ENCODE data around the gene LSAMP.

The LSAMP gene

GRCh38 chr3:116242825-116243224, 202.5 kb downstream of the LSAMP start:
- no peak overlapping the region for H2BK12ac ChIP-seq (ENCODE audit: low read length in 2 of 2)
- H3K27me3 ChIP-seq (ENCODE audit: control insufficient read depth in 1 of 2, insufficient read depth in 1 of 2, low read length in 2 of 2) = no peaks in the 10 kb centered on the region
- H3K23ac ChIP-seq (ENCODE audit: low read length in 2 of 2) = no peak overlapping the region
- H2BK120ac ChIP-seq (ENCODE audit: low read depth, low read length) = no peak overlapping the region
- no peak for DNase-seq
- H3K4me1 ChIP-seq (ENCODE audit: control insufficient read depth, insufficient read depth, low read depth, low read length) = peaks cover 4% of the 10 kb centered on the region
- H3K18ac ChIP-seq (ENCODE audit: low read depth in 1 of 2, low read length in 2 of 2) = no peak overlapping the region
- peak overlapping the region; percentile 9 for H3K9ac ChIP-seq (ENCODE audit: low read length)
- H3K36me3 ChIP-seq (ENCODE audit: control insufficient read depth in 1 of 2, insufficient read depth in 2 of 2, low read depth in 1 of 2, low read length in 2 of 2) = no peaks in the 10 kb centered on the region
- no peaks in the 10 kb centered on the region for H3K9me3 ChIP-seq (ENCODE audit: control insufficient read depth, low read length)
- WGBS = 53% methylated on average over 2 of the region's 2 CpGs
- no peak overlapping the region for H3K4ac ChIP-seq (ENCODE audit: low read depth in 1 of 2, low read length in 2 of 2)
- H4K8ac ChIP-seq (ENCODE audit: low read length) = no peak overlapping the region
- H3K27ac ChIP-seq (ENCODE audit: low read length, poor library complexity, severe bottlenecking) = peak overlapping the region; percentile 26
- no peak overlapping the region for H3K4me3 ChIP-seq (ENCODE audit: insufficient read depth in 1 of 2, low read depth in 1 of 2, low read length in 2 of 2)
- H2BK15ac ChIP-seq (ENCODE audit: low read depth, poor library complexity, severe bottlenecking) = no peak overlapping the region
- H3K14ac ChIP-seq (ENCODE audit: low read length in 2 of 2) = no peak overlapping the region
- H3K79me1 ChIP-seq (replicated peaks; ENCODE audit: low read length, poor library complexity, severe bottlenecking) = peaks cover 14% of the 10 kb centered on the region
- no peak overlapping the region for H2BK5ac ChIP-seq (ENCODE audit: low read depth, low read length, poor library complexity, severe bottlenecking)
- no peak overlapping the region for H2AFZ ChIP-seq (ENCODE audit: low read depth, low read length)
- H4K91ac ChIP-seq (ENCODE audit: low read length) = no peak overlapping the region
- no peak overlapping the region for H3K4me2 ChIP-seq (ENCODE audit: low read length, poor library complexity, severe bottlenecking)
- peak overlapping the region; percentile 6 for H2AK5ac ChIP-seq (ENCODE audit: low read length, severe bottlenecking)

- H3K18ac ChIP-seq (ENCODE audit: low read depth in 1 of 2, low read length in 2 of 2) = no peak overlapping the region
- H2BK15ac ChIP-seq (ENCODE audit: low read depth, poor library complexity, severe bottlenecking) = no peak overlapping the region
- peaks cover 16% of the 10 kb centered on the region for H3K79me1 ChIP-seq (replicated peaks; ENCODE audit: low read length, poor library complexity, severe bottlenecking)
- no peak overlapping the region for H3K27ac ChIP-seq (ENCODE audit: low read length, poor library complexity, severe bottlenecking)
- H2BK5ac ChIP-seq (ENCODE audit: low read depth, low read length, poor library complexity, severe bottlenecking) = no peak overlapping the region
- no peaks in the 10 kb centered on the region for H3K9me3 ChIP-seq (ENCODE audit: control insufficient read depth, low read length)
- no peak overlapping the region for H3K9ac ChIP-seq (ENCODE audit: low read length)
- no peak overlapping the region for H4K91ac ChIP-seq (ENCODE audit: low read length)
- H3K36me3 ChIP-seq (ENCODE audit: control insufficient read depth in 1 of 2, insufficient read depth in 2 of 2, low read depth in 1 of 2, low read length in 2 of 2) = no peaks in the 10 kb centered on the region
- H3K4me1 ChIP-seq (ENCODE audit: control insufficient read depth, insufficient read depth, low read depth, low read length) = peaks cover 4% of the 10 kb centered on the region
- no peak overlapping the region for H3K4me3 ChIP-seq (ENCODE audit: insufficient read depth in 1 of 2, low read depth in 1 of 2, low read length in 2 of 2)
- H4K8ac ChIP-seq (ENCODE audit: low read length) = no peak overlapping the region
- H2BK120ac ChIP-seq (ENCODE audit: low read depth, low read length) = no peak overlapping the region
- H3K4ac ChIP-seq (ENCODE audit: low read depth in 1 of 2, low read length in 2 of 2) = no peak overlapping the region
- H2AK5ac ChIP-seq (ENCODE audit: low read length, severe bottlenecking) = no peak overlapping the region
- H3K14ac ChIP-seq (ENCODE audit: low read length in 2 of 2) = no peak overlapping the region
- DNase-seq = no peak
- no peak overlapping the region for H3K4me2 ChIP-seq (ENCODE audit: low read length, poor library complexity, severe bottlenecking)
- 100% methylated on average over 2 of the region's 3 CpGs for WGBS
- H3K27me3 ChIP-seq (ENCODE audit: control insufficient read depth in 1 of 2, insufficient read depth in 1 of 2, low read length in 2 of 2) = no peaks in the 10 kb centered on the region
- H3K23ac ChIP-seq (ENCODE audit: low read length in 2 of 2) = no peak overlapping the region
- H2BK12ac ChIP-seq (ENCODE audit: low read length in 2 of 2) = no peak overlapping the region
- no peak overlapping the region for H2AFZ ChIP-seq (ENCODE audit: low read depth, low read length)
These were observed 203.6 kb downstream of the LSAMP start for GRCh38 chr3:116241677-116242076.

GRCh38 chr3:116240261-116240660, 205.0 kb downstream of the LSAMP start:
- H2BK120ac ChIP-seq (ENCODE audit: low read depth, low read length) = no peak overlapping the region
- H3K27me3 ChIP-seq (ENCODE audit: control insufficient read depth in 1 of 2, insufficient read depth in 1 of 2, low read length in 2 of 2) = no peaks in the 10 kb centered on the region
- H2BK12ac ChIP-seq (ENCODE audit: low read length in 2 of 2) = no peak overlapping the region
- H3K36me3 ChIP-seq (ENCODE audit: control insufficient read depth in 1 of 2, insufficient read depth in 2 of 2, low read depth in 1 of 2, low read length in 2 of 2) = no peaks in the 10 kb centered on the region
- no peak overlapping the region for H2AFZ ChIP-seq (ENCODE audit: low read depth, low read length)
- H4K91ac ChIP-seq (ENCODE audit: low read length) = no peak overlapping the region
- H4K8ac ChIP-seq (ENCODE audit: low read length) = no peak overlapping the region
- H3K4me1 ChIP-seq (ENCODE audit: control insufficient read depth, insufficient read depth, low read depth, low read length) = peaks cover 2% of the 10 kb centered on the region
- no peak overlapping the region for H3K23ac ChIP-seq (ENCODE audit: low read length in 2 of 2)
- H3K9ac ChIP-seq (ENCODE audit: low read length) = no peak overlapping the region
- no peak overlapping the region for H3K18ac ChIP-seq (ENCODE audit: low read depth in 1 of 2, low read length in 2 of 2)
- no peak overlapping the region for H2BK15ac ChIP-seq (ENCODE audit: low read depth, poor library complexity, severe bottlenecking)
- H2BK5ac ChIP-seq (ENCODE audit: low read depth, low read length, poor library complexity, severe bottlenecking) = no peak overlapping the region
- no CpG with 5 or more reads among the region's 1 CpG for WGBS
- DNase-seq = no peak
- no peaks in the 10 kb centered on the region for H3K9me3 ChIP-seq (ENCODE audit: control insufficient read depth, low read length)
- no peak overlapping the region for H3K27ac ChIP-seq (ENCODE audit: low read length, poor library complexity, severe bottlenecking)
- no peak overlapping the region for H3K4me3 ChIP-seq (ENCODE audit: insufficient read depth in 1 of 2, low read depth in 1 of 2, low read length in 2 of 2)
- H2AK5ac ChIP-seq (ENCODE audit: low read length, severe bottlenecking) = no peak overlapping the region
- no peak overlapping the region for H3K14ac ChIP-seq (ENCODE audit: low read length in 2 of 2)
- peaks cover 12% of the 10 kb centered on the region for H3K79me1 ChIP-seq (replicated peaks; ENCODE audit: low read length, poor library complexity, severe bottlenecking)
- no peak overlapping the region for H3K4ac ChIP-seq (ENCODE audit: low read depth in 1 of 2, low read length in 2 of 2)
- H3K4me2 ChIP-seq (ENCODE audit: low read length, poor library complexity, severe bottlenecking) = no peak overlapping the region

- H3K4ac ChIP-seq (ENCODE audit: low read depth in 1 of 2, low read length in 2 of 2) = no peak overlapping the region
These were observed 206.3 kb downstream of the LSAMP start for GRCh38 chr3:116238846-116239565.

More at GRCh38 chr3:116238846-116239565, 206.3 kb downstream of the LSAMP start:
- Histone ChIP-seq H3K4me3 (ENCODE audit: insufficient read depth in 1 of 2, low read depth in 1 of 2, low read length in 2 of 2) (no peak overlapping the region), H2BK5ac (ENCODE audit: low read depth, low read length, poor library complexity, severe bottlenecking) (no peak overlapping the region), H3K4me2 (ENCODE audit: low read length, poor library complexity, severe bottlenecking) (no peak overlapping the region), H3K36me3 (ENCODE audit: control insufficient read depth in 1 of 2, insufficient read depth in 2 of 2, low read depth in 1 of 2, low read length in 2 of 2) (no peaks in the 10 kb centered on the region), H3K9ac (ENCODE audit: low read length) (no peak overlapping the region), H3K14ac (ENCODE audit: low read length in 2 of 2) (no peak overlapping the region), H3K4me1 (ENCODE audit: control insufficient read depth, insufficient read depth, low read depth, low read length) (peaks cover 2% of the 10 kb centered on the region), H2BK15ac (ENCODE audit: low read depth, poor library complexity, severe bottlenecking) (no peak overlapping the region), H4K91ac (ENCODE audit: low read length) (no peak overlapping the region), H3K9me3 (ENCODE audit: control insufficient read depth, low read length) (no peaks in the 10 kb centered on the region), H2AFZ (ENCODE audit: low read depth, low read length) (no peak overlapping the region), H3K27me3 (ENCODE audit: control insufficient read depth in 1 of 2, insufficient read depth in 1 of 2, low read length in 2 of 2) (no peaks in the 10 kb centered on the region), H2AK5ac (ENCODE audit: low read length, severe bottlenecking) (no peak overlapping the region), H2BK12ac (ENCODE audit: low read length in 2 of 2) (no peak overlapping the region), H3K27ac (ENCODE audit: low read length, poor library complexity, severe bottlenecking) (no peak overlapping the region), H2BK120ac (ENCODE audit: low read depth, low read length) (no peak overlapping the region), H3K18ac (ENCODE audit: low read depth in 1 of 2, low read length in 2 of 2) (no peak overlapping the region), H4K8ac (ENCODE audit: low read length) (no peak overlapping the region), H3K23ac (ENCODE audit: low read length in 2 of 2) (no peak overlapping the region), H3K79me1 (replicated peaks; ENCODE audit: low read length, poor library complexity, severe bottlenecking) (peaks cover 7% of the 10 kb centered on the region)
- DNase-seq = no peak
- 37% methylated on average over 1 of the region's 2 CpGs for WGBS

Measured in mesenchymal stem cell (in vitro differentiated cells and primary cell).